GM13977 (cell line): ENCODE measurements around the gene HOXA1.

ENCODE experiments used
- DNase-seq: peaks from one replicate; pipeline ENCODE4 v3.0.0; 2012; ENCODE audit warnings: low spot score
- in situ Hi-C: fragments of 300-500 bp; cut with MboI; formaldehyde crosslinking; loops from one replicate; pipeline ENCODE4 v1.12.0; 2022; ENCODE audit warnings: low sequenced_read_pairs, low pct_unique_long_range_greater_than_20kb, mixed read lengths, inconsistent platforms; ENCODE audit not compliant: unreplicated experiment
- TF ChIP-seq, protein P1 (sequence below): IDR thresholded peaks from 2 replicates; pipeline ENCODE4 v1.5.1; 2012; ENCODE audit warnings: mild to moderate bottlenecking, control low read depth; ENCODE audit not compliant: insufficient read depth; ENCODE audit errors: extremely low read depth, missing control alignments

The HOXA1 gene

GRCh38 chr7:27131390-27131819, 35.6 kb upstream of the HOXA1 start:
- TF ChIP-seq, protein P1, sequence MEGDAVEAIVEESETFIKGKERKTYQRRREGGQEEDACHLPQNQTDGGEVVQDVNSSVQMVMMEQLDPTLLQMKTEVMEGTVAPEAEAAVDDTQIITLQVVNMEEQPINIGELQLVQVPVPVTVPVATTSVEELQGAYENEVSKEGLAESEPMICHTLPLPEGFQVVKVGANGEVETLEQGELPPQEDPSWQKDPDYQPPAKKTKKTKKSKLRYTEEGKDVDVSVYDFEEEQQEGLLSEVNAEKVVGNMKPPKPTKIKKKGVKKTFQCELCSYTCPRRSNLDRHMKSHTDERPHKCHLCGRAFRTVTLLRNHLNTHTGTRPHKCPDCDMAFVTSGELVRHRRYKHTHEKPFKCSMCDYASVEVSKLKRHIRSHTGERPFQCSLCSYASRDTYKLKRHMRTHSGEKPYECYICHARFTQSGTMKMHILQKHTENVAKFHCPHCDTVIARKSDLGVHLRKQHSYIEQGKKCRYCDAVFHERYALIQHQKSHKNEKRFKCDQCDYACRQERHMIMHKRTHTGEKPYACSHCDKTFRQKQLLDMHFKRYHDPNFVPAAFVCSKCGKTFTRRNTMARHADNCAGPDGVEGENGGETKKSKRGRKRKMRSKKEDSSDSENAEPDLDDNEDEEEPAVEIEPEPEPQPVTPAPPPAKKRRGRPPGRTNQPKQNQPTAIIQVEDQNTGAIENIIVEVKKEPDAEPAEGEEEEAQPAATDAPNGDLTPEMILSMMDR = no peak
- in situ Hi-C loops = no loop called here
- DNase-seq = no peak

DNA sequence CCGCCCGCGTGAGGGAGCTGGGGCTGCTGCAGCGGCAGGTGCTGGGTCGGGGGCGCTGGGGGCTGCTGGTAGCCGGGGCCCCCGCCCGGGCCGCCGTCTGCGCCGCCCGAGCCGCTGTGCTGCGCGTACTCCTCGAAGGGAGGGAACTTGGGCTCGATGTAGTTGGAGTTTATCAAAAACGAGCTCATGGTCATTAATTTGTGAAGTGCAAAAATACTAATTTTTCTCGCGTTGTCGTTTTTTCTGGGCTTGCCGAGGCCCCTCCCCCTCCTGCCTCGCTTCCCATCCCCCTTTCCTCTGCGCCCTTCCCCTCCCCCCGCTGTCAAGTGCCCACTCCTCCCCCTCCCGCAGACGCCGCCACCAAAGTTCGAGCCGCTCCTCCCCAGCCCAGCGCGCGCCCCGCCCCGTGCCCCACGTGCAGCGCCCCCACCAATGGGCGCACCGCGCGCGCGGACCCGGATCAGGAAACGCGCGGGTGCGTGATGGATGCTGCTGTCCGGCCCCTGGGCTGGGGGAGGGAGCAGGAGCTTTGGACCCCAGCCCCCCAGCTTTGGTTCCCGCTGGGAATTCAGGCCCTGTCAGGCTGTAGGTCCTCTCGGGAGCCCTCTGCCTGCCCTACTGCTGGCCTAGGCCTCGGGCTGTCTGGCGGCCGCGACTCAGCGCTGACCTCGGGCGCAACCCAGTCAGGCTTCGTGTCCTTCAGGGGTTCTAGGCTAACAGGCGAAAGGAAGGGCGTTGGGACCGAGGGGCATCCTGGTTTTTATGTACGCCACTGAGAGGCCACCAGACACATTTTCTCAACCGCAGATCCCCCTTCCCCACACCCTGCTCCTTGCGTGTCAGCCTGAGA, 35.0 kb upstream of the HOXA1 start, which contains the start of gene HOXA4:
Gene HOXA4 (minus strand): TSS at position 218 of the 850 bp plus-strand sequence. CDS start 24 bp downstream, at position 194.
- TF ChIP-seq, protein P1 = no peak
- no peak for DNase-seq

DNA sequence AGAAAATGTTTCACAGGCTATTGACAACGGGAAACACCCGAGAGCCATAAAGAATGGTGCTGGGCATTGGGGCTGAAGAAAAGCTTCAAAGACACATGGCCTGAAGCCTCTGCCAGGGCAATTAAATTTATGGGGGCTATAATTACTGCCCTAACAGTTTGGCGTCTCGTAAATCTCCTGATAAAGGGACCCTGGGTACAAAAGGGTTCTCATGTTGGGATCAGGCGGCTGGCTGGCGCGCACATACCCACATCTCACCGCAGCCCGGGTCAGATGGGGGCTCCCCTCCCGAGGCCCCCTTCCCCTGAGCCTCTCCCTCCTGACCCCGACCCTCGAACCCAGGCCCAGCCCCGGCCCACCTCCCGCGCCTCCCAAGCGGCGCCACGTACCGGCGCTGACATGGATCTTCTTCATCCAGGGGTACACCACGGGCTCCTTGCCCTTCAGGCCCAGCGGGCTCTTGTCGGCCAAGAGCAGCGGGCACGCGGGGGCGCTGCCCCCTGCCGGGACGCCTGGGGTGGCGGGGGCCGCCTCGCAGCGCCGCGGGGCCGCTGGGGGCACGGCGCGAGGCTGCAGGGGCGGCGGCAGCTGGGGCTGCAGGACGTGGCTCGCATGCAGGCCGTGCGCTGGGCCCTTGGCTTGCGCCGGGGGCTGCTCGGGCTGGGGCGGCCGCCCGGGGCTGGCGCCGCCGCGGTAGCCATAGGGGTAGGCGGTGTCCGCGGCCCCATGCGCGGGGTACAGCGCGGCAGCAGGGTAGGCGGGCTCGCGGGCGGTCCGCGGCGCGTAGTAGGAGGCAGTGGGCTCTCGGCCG, 34.1 kb upstream of the HOXA1 start:
- no peak for DNase-seq
- in situ Hi-C loops = no loop called here
- TF ChIP-seq, protein P1 = no peak

More for the DNA sequence above, 35.0 kb upstream of the HOXA1 start, which contains the start of gene HOXA4:
- in situ Hi-C loops = no loop called here

DNA sequence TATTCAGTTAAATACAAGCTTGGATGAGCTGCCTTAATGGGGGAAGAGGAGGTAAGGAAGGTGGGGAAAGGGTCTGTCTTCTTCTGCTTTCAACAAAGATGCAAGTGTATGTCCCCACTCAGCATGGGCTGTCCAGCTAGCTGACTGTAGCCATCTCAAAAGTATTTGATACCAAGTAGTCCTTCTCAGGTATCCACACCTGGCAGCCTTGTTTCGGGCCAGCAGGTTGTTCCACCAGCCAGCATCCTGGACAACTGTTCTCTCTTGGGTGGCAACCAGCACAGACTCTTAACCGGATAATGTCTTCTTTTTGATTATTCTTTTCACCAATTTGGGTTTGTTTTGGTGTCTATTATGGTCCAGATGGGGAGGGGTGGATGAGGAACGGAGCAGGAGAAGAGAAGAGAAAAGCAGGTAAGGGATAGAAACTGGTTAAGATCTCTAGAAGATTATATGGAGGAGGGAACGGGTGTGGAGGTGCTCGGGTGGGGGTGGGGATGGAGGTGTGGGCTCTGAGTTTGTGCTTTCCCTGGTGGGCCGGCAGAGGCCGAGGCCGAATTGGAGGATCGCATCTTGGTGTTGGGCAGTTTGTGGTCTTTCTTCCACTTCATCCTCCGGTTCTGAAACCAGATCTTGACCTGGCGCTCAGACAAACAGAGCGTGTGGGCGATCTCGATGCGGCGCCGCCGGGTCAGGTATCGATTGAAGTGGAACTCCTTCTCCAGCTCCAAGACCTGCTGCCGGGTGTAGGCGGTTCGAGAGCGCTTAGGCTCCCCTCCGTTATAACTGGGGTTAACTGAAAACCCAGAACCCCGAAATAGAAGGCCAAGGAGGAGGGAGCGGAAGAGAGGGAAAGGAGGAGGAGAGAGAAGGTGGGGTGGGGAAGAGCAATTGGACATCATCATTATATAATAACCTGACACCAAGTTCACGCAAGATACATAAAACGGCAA, 33.3 kb upstream of the HOXA1 start:
- TF ChIP-seq, protein P1 = no peak
- DNase-seq = no peak
- in situ Hi-C loops = no loop called here

DNA sequence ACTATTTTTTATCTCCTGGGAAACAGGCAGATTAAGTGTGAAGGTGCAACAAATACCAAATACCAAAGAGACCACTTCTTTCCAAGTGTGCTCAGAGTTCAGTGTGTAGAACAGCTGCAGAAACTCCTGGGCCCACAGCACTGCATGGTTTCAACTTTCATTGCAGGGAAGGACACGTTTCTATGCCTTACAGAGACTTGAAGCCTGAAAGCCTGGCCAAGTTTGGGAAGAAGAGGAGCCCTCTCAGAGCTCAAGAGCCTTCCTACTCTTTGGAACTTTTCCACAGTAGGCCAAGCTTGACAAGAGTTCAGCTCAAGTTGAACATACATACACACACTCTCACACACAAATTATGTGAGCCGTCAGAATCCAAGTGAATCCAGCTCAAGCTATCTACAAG, 32.2 kb upstream of the HOXA1 start:
- no peak for DNase-seq
- TF ChIP-seq, protein P1 = no peak
- in situ Hi-C loops = no loop called here
